Hematopoietic multipotent progenitor cell treated with erythropoietin and hydrocortisone succinate and interleukin-3 and kit ligand, for 6 days (in vitro differentiated cells): ENCODE data around the gene LIME1.

ENCODE experiments used
- DNase-seq: peaks from one replicate; pipeline ENCODE4 v3.0.0-alpha.2; 2015

The LIME1 gene

GRCh38 chr20:63739130-63740069, 2.9 kb downstream of the LIME1 start, which contains the start of gene SLC2A4RG:
Gene SLC2A4RG, plus strand, starts transcription at chr20:63739776. Its CDS starts 137 bp downstream, at chr20:63739913.
- DNase-seq = peak; percentile 87

GRCh38 chr20:63740070-63740626, 3.7 kb downstream of the LIME1 start:
- DNase-seq = no peak

- DNase-seq = peak; percentile 85
Observed at GRCh38 chr20:63740627-63741353, 4.3 kb downstream of the LIME1 start.

GRCh38 chr20:63741354-63741675, 4.9 kb downstream of the LIME1 start:
- DNase-seq = no peak

- no peak for DNase-seq
Observed at GRCh38 chr20:63741676-63742380, 5.4 kb downstream of the LIME1 start.

- no peak for DNase-seq
Observed at GRCh38 chr20:63742381-63743024, 6.0 kb downstream of the LIME1 start.

GRCh38 chr20:63743210-63743970, 6.9 kb downstream of the LIME1 start:
- DNase-seq = no peak

- no peak for DNase-seq
Observed at GRCh38 chr20:63744158-63744557, 7.7 kb downstream of the LIME1 start.

- no peak for DNase-seq
Observed at GRCh38 chr20:63744574-63745423, 8.3 kb downstream of the LIME1 start.

- no peak for DNase-seq
Observed at GRCh38 chr20:63745424-63745805, 9.0 kb downstream of the LIME1 start.

- DNase-seq = no peak
Observed at GRCh38 chr20:63745961-63746731, 9.7 kb downstream of the LIME1 start.

- DNase-seq = no peak
Observed at GRCh38 chr20:63746751-63747315, 10.4 kb downstream of the LIME1 start.

- no peak for DNase-seq
Observed at GRCh38 chr20:63747622-63748069, 11.2 kb downstream of the LIME1 start.

- no peak for DNase-seq
Observed at GRCh38 chr20:63748070-63748933, 11.8 kb downstream of the LIME1 start.

GRCh38 chr20:63748934-63749270, 12.4 kb downstream of the LIME1 start:
- no peak for DNase-seq

GRCh38 chr20:63749597-63750508, 13.4 kb downstream of the LIME1 start:
- DNase-seq = no peak

GRCh38 chr20:63750807-63751470, 14.5 kb downstream of the LIME1 start:
- no peak for DNase-seq
